COR-L47 (cell line): Measurements from ENCODE around the gene MED25.
A peak's percentile ranks its signal among the peaks of the same experiment; 100 is the strongest.

Experiments
- DNase-seq: peaks from one replicate; lab custom pipeline; 2025; lab: John Stamatoyannopoulos, UW

MED25 gene

DNA sequence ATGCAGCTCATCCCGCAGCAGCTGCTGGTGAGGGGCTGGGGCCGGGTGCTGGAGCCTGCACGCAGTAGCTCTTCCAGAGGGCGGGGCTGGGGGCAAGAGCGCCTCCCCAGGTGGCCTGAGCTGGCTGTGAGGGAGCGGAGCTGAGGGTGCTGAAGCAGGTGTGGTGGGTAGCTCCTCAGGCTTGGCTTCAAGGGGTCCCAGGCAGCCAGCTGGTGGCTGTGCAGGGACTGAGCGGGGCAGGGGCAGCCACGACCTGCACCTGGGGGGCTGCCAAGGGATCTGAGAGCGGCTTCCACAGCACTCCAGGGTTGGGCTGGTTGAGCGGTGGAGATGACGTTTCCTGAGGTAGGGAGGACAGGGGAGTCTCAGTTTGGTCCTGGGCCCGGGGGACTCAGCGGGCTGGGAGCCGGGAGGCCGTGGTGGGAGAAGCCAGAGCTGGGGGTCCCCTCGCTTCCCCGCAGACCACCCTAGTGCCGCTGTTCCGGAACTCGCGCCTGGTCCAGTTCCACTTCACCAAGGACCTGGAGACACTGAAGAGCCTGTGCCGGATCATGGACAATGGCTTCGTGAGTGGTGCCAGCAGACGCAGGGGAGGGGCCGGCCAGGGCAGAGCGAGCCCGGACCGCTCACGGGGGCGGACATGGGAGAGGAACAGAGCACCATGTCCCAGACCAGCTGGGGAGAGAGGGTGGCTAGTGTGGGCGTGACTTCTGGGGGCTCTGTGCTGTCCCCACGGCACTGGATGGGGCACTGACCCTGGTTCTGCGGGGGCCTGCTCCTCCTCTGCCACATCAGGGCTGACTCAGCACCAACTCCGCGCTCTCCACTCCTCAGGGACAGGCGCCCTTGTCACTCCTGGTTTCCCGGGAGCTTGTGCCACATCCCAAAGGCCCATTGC, 40.2 kb downstream of the MED25 start:
- no peak for DNase-seq

DNA sequence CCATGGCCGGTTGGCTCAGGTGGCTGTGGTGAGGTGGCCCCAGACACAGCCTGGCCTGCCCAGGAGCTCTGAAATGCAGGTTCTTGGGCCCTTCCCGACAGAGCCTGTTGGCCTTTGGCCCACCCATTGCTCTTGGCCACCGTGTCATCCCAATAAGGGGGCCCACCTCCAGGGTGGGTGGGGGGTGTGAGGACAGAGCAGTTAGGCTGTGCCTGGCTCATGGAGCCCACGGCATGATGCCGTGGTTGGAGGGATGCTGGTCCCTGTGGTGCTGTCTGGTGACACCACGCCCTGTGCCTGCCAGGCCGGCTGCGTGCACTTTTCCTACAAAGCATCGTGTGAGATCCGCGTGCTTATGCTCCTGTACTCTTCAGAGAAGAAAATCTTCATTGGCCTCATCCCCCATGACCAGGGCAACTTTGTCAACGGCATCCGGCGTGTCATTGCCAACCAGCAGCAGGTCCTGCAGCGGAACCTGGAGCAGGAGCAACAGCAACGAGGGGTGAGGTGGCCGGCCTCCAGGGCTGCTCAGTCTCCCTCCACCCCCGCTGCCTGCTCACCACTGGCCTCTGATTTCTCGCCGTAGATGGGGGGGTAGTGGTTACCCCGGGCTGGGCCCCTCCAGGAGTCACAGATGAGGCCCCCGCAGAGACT, 41.7 kb downstream of the MED25 start:
- DNase-seq: no peak

DNA sequence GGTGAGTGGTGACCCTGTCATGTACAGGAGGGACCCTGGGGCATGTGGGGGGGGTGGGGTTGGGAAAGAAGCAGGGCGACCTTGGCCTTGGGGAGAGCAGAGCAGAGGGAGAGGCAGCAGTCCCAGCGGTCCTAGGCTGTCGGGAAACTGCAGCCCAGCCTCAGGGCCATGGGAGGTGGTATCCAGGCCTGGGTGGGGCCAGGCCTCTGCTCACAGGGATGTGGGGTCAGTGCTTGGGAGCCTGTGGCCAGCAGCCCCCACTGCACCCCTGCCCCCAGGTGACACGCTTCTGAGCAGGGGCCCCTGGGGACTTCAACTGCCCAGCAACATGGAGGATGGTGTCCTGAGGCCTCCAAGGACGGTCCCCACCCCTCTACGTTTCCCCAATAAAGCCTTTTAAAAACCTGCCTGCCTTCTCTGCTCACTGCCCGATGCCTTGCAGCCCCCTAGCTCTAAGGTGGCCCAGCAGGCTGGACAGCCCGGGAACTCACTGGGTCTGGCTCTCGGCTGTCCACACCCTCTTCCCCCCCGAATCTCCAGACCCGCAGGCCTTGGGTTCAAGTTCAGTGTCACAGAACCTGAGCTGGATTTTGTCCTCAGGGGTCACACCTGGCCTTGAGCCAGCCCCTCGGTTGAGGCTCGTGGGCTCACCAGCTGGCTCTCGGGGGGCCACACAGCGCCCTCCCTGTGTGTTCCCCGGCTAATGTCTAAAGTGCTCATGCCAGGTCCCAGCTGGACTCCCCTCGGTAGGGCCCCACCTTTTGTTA, 42.4 kb downstream of the MED25 start:
- no peak for DNase-seq

DNA sequence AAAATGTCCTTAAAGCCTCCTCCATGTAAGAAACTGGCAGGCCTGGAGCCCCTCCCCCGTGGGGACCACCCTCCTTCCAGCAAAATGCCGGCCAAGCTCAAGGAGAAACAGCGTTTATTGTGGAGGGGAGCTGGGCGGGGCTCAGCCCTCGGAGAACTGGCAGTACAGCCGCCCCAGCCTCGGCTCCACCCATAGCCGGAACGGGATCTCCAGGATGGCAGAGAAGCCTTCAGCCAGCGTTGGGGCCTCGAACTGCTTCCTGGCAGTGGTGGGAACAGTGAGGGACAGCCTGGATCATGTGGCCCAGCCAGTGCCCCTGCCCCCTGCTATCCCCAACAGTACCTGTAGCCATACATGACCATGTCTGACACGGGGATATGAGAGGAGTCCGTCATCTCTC, 43.0 kb downstream of the MED25 start:
- no peak for DNase-seq

DNA sequence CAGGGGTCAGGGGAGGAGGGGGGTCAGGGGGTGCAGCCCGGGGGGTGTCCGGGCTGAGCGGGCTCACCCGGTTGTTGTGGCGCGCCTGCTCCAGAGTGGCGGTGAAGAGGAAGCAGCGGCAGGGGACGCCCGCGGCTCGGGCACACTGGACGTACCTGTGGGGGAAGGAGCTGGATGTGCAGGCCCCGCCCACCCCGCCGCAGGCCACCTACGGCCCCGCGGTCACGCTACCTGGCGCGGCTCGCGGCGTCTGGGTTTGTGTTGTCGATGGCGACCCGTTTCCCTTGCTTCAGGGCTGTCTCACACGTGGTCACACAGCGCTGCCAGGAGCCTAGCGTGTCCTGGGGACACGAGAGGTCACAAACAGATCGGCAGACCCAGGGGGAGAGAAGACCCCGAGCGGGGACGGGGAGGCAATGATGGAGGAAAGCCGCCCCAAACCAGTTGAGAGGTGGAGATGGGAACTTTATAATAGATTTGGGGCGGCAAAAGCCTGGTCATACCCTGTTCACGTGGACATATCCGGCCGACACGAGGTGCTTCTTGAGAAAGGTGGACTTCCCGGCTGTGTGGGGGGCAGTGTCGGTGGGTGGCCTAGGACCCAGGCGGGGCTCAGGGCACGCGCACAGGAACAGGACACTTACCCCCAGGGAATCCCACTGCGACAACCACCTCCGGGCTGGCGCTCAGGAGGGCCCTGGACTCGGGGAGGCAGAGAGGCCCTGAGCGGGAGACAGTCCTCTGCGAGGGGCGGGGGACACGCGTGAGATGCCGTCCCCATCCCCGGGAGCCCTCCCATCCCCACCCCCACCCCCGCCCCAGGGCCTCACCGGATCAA, 43.7 kb downstream of the MED25 start:
- no peak for DNase-seq

DNA sequence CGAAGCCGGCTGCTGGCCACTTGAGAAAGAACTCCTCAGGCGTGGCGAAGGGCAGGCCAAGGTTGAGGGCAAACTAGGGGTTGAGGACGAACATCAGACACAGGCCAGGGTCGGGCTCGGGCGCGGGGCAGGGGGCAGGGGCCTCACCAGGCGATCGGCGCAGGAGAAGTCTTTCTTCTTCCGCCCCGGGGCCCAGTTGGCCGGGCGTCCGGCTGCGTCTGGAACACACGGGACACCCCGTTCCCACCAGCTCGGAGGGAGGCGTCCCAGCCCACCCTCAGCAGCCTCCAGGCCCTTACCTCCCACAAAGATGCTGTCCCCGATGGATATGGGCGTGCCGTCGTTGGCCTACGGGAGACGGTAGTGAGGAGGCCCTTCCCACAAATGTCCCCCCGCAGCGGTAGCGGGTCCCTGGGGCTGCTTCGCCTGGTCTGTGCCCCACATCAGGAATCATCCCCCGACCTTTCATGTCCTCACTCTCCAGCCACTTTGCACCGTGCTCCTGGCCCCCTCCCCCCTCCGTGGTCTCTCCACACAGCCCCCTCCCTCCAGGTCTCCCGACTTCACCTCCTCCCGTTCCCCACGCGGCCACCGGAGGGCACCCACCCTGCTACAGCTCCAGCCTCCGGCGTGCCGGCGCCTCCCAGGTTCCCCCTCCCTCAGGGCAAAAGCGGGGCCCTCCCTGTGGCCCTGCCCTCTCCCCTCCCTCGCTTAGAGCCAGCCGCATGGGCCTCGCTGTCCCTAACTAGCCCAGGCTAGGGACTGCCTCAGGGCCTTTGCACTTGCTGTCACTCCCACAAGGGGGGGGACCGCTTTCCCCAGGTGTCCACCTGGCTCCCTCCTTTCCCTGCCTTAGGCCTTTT, 44.5 kb downstream of the MED25 start:
- DNase-seq: no peak

DNA sequence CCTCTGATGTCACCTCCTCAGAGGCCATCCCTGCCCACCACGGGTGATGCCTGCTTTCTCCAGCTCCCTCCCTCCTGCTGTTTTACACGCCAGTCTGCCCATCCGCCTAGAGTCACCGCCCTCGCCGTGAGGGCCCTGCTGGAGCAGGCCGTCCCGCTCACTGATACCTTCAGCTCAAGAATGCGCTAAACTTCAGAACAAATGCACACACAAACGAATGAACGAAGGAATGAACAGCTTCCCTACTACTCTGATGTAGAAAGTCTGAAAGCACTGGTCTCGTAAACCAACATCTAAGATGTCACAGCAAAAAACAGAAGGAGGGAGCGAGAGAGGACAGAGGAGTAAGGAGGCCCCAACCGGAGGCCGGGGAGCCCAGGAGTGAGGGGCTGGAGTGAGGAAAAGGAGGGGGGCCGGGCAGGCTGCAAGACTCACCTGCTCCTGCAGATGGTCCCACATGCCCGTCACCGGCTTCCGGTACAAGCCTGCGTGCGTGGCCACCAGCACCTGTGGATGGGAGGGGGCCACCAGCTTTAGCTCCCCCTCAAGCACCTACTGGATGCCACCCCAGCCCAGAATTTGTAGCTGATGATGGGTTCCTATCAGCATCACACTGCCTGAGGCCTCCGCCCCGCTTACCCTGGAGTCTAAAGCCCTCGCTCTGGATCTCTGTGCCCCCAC, 45.3 kb downstream of the MED25 start:
- DNase-seq: no peak

DNA sequence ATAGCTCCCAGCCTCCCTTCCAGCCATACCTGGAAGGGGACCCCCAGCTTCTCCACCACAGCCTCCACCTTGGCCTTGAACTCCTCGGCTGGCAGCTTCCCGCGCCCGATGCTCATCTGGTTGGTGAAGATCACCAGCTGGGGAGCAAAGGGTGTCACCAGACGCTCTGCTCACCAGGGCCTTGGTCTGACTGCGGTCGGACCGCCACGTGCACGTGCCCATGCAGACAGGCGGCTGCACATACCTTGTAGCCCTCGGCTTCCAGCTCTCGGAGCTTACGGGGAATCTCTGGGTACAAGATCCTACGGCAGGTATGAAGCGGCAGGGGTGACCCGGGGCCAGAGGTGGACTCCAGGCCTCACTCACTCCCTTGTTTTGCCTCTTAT, 45.8 kb downstream of the MED25 start:
- DNase-seq: no peak

DNA sequence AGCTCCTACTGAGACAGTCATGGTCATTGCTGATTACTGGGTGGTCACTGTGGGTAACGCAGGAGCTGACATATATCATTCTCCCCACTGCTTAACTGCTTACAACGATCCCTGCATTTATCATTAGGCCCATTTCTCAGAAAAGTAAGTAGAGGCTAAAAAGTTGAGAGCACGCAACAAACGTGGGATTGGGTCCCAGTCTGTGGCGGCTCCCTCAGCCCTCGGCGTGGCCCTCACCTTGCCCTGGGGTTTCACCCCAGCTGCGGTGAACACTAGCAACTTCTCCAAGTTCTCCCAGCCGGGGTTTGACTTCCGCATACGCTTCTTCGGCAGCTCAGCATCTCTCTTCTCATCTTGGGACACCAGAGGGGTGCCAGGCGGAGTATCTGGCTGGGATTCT, 46.8 kb downstream of the MED25 start:
- no peak for DNase-seq

DNA sequence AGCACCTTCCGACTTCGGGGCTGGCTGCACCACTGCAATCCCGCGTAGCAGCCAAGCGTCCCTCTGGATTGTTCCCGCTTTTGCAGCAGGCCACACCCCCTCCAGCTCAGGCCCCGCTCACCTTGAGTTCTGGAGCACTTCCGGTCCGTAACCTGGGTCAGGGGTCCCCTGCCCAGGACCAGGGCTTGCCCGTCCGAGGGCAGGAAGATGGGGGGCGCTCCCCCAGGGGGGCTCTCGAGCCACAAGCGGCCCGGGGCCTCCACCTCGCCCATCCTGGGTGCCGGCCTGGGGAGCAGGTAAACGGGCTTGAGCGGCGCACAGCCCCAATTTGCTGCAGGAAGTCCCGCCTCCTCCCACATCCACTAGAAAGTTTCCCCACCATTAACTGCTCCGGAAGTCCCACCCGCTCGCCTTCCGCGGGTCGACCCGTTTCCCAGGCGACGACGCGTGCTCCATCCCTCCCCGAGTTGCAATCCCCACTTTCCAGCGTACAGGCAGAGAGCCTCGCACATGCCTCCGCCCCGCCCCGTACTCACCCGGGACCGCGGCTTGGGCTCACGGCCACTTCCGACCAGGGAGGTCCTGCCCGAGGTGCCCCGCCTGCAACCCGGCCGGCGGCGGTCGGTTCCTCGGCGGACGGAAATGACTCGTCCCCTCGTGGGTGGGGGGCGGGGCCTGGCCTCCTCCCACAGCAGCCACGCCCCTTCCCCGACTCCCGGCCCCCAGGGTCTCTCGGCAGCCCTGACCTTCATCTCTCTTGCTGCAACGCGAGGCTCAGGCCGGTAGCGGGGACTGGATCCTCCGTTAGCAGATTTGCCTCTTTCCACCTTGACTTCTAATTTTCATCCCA, 49.1 kb downstream of the MED25 start, which contains the start of gene PNKP:
Gene PNKP, minus strand, starts transcription at position 644 of the 850 bp plus-strand sequence. Its CDS starts 372 bp downstream, at position 272.
- DNase-seq: peak; percentile 85

DNA sequence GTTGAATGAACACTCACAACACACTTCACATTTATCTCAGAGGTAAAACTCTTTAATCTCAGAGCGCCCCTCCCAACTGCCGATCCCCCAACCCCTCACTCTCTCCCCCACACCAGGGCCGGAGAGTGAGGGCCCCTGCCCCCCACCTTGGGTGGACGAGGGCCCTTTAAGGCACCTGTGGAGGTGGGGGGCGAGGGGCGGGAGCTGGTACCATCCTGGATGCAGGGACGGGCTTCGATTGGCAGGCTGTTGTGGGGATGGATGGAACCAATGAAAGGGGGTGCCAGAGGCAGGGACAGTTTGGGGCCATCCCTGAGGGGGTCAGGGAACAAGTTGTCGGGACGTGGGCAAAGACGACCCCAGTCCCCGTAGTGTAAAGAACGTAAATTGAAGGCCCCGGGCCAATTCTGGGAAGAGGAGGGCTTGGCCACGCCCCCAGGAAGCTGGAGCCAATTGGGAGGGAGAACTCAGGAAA, 51.0 kb downstream of the MED25 start:
- DNase-seq: peak; percentile 78

DNA sequence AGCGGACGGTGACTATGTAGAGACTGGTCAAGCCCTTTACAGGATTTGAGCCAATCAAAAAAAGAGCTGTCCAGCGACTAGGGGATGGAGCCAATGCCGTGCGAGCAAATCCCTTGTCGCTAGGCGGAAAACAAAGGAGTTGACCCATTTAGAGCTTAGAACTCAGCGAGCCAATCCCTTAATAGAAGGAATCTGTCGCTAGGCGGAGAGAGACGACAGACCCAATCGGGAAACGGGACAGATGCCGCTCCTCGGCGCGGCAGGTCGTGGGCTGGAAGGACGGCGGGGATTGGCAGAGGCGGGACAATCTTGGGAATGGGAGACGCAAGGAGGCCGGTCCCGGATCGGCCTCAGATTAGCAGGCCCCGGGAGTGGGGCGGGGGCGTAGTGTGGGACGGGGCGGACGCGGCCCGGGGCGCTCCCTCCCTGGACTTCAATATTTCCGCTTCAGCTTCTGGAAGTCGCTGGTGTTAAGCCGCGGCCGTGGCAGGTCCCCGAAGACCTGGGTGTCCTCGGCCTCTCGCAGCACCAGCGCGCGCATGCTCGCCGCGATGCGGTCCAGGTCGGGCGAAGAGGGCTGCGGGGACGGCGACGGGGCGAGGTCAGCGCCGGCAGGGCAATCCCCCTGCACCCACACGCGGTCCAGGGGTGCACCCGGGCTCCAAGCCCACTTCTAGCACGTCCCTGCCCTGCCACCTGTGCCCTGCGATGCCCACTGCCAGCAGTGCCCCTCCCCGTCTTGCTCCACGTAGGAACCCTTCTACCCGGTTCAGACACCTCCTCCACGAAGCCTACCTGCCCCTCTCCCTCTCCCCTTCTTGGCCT, 51.6 kb downstream of the MED25 start:
- DNase-seq: peak; percentile 100

DNA sequence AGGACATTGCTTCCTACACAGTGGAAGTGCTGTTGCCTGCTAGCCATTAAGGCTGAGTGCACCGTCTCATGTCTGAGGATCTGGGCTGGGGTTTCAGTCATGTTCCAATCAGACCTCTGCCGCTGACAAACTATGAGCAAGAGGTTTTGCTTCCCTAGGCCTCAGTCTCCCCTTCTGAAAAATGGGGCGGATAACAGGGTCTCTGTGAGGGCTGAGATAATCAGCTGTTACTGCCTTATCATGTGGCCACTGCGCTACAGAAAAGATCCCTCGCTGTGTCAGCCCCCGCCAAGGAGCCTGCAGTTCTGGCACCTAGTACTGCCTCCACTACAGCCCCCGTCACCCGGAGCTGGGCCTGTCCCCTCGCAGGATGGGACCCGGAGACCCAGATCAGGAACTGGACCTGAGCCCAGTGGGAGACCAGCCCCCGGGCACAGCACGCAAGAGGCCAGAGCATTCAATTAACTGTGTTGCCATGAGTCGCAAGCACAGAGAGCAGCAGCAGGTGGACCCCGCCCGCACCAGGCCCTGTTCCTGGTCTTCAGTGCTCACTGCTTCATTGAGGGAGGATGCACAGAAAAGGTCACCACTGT, 52.3 kb downstream of the MED25 start:
- DNase-seq: no peak

DNA sequence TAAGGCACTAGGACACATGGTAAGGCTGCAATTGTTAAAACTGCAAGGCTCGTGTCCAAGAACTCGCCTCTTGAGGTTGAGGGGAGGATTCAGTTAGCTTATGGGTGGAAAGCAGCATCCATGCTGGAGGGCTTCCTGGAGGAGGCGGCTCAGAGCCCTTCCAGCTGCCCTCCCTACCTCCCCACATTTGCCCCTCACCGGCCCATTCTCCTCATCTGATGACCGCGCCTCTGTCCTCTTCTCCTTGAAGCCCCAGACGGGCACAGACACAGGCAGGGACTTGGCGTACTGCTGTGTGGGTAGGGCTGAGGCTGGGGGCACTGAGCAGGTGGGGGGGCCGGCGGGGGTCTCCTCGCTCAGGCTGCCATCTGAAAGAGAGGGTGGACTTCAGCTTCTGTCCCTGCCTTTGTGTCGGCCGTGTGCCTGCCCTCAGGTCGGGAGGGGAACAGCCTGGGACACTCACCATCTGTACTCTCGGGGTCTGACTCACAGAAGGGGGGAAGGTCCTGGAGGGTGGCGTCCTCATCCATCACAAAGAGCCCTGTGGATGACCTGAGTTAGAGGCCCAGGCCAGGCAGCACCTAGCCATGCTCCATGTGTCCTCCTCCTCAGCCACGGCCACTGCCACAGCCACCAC, 53.4 kb downstream of the MED25 start:
- DNase-seq: no peak

DNA sequence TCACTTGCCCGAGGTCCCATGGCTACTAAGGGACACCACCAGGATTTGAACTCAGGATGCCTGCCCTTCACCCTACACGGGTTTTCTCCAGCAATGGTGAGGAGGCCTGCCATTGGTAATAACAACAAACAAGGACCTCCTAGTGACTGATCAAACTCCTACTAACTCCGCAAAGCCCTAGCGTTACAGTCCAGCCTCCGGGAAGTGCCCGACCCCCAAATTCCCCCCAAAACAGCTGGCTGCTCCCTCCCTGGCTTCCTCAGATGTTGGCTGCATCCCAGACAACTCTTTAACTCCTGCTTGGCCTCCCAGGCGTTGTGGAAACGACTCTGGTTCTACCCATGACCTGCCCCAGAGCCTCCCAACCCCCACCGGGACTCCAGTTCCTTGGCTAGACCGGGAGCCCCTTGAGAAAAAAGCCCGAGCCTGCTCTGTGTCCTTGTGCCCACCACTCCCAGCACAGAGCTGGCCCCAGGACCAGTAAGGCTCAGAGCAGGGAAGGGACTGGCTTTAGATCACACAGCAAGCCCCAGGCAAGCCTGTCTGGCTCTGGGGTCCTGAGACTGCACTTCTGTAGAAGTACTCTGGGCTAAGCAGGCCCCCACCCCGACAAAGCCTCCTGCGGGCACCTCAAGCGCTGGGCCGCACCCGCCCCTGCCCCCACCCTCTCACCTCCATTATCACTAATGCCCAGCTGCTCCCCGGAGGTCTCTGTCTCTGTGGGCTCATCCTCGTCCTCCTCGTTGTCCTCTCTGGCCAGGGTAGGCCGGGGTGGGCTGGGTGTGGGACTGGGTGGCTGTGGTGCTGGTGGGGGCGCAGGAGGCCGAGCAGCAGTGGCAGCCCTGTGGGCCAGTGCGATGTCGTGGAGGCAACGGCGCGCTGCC, 54.4 kb downstream of the MED25 start:
- no peak for DNase-seq

DNA sequence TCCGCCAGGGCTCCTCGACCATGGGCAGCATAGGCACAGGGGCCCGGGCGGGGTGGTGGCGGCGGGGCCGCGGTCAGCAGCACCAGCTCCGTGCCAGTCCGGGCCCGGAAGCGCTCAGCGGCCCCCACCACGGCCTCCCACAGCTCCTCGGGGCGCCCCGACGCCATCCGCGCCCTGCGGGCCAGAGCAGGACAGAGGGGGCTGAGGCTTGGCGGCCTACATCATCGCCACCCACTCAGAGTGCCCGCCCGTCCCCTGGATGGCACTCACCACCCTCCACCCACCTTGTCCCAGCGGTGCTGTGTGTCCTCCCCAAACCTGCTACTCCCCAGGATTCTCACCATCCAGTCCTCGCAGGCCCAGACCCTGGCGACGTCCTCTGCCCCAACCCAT, 55.0 kb downstream of the MED25 start:
- no peak for DNase-seq
